IPS DF 4.7 (cell line): Measurements from ENCODE around the gene CPA2.

Experiments
- DNase-seq: peaks from one replicate; pipeline ENCODE4 v3.0.0-alpha.2; 2013; ENCODE audit warnings: low spot score; ENCODE audit errors: extremely low read depth

CPA2 gene

GRCh38 chr7:130279286-130279685 lies 12.6 kb downstream of the CPA2 start:
- DNase-seq: no peak

DNA sequence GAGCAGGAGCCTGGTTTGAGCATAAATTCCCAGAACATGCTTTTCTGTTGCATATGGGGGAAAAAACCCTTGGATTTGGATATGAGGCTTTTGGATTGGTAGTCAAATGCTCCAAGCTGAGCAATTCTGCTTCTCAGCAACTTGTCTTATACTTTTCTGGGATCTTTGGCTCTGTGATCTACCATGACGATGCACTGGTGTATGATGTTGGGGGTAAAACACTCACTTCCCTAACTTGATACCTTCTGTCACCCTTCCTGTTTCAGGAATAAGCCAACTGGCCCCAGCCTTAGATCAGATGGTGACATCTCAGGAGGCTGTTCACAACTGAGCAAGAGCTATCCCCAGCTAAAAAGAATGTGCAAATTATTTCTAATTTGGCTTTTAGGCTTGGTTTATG lies 13.2 kb downstream of the CPA2 start:
- no peak for DNase-seq

DNA sequence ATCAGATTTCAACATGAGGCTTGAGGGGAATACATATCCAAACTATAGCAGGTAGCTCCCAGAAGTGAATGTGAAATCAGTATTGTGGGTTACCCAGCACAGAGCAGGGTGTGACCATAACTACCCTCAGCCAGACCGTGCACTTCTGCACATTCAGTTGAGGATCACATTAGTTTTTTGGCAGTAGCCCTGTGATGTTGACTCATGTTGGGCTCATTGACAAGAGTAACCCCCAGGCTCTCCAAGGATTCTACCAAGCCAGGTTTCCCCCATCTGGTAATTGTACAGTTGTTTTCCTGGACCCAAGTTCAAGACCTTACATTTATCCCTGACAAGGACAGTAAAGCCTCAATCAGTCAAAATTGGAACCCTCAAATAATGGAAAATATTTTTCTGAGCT lies 14.6 kb downstream of the CPA2 start:
- DNase-seq: no peak

GRCh38 chr7:130286881-130287280 lies 20.2 kb downstream of the CPA2 start:
- no peak for DNase-seq

DNA sequence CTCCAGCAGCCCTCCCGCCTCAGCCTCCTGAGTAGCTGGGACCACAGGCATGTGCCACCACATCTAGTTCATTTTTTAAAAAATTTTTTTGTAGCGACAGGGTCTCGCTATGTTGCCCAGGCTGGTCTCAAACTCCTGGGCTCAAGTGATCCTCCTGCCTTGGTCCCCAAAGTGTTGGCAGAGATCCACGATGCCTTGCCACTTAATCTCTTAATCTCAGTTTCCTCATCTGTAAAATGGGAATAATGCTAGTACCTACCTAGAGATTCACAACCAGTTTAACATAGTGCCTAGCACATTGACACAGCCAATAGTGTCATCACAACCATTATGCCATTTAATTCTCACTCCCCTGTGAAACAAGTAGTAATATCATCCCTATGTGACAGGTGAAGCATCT lies 21.5 kb downstream of the CPA2 start:
- no peak for DNase-seq

DNA sequence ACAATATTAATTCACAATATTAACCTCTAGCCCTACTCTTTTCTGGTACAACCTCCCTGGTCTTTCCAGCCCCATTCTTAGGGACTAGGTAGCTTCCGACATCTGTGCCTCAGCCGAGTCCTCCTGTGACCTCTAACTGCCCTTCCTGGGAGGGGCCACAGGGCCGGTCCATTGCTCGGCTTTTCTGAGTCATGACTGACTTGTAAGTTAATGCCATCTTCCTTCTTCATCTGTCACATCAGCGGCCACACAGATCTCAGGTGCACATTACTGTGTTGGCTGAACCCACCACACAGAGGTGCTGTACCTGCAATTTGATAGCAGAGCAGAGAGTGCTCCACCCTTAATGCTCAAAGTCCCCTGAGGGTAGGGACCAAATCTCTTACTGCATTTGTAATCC lies 22.2 kb downstream of the CPA2 start:
- no peak for DNase-seq

DNA sequence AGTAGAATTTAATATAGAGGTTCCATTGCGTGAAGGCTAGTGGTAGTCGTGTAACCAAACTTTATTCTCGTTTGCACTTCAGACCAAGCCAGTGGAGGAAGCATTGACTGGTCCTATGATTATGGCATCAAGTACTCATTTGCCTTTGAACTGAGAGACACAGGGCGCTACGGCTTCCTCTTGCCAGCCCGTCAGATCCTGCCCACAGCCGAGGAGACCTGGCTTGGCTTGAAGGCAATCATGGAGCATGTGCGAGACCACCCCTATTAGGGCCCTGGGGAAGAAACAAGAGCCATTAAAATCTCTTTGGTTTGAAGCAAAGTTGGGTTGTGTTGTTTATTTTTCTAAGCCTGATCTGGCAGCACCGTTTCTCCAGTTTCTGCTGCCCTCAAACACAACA lies 22.8 kb downstream of the CPA2 start:
- DNase-seq: no peak

DNA sequence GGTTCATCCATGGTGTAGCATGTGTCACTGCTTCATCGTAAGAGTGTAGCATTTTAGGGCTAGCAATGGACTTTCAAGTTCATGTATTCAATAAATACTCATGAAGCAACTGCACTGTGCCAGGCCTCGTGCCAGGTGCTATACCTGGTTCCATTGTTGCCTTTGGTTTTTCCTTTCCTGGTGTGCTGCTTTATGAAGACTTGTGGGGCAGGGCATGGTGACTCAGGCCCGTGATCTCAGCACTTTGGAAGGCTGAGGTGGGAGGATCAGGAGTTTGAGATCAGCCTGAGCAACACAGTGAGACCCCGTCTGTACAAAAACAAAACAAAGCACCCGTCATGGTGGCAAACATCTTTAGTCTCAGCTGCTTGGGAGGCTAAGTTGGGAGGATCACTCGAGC lies 24.1 kb downstream of the CPA2 start:
- no peak for DNase-seq

DNA sequence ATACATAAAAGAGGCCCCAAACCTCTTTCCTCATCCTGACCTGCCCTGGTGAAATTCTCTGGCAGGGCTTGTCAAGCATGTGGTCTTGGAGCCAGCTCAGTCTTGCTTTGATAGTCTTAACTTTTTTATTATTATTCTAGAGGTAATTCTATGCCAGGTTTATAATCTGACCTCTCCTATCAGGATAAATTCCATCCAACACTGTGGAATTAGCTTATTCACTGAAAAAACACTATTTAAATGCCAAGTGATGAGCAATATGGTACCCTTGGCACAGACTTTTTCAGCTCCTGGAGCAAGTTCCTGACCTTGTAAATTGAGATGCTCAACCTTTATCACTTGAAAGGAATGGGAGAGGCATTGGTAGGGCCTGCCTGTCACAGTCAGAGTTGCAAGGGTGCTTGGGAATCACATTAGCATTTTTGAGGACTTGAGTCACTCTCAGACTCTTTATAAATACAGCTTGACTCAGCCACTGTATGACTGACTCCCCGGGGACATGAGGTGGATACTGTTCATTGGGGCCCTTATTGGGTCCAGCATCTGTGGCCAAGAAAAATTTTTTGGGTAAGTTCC lies 26.1 kb downstream of the CPA2 start, which contains the start of gene CPA4:
Gene CPA4, plus strand, starts transcription at position 480 of the 576 bp plus-strand sequence. Its CDS starts 20 bp downstream, at position 500.
- no peak for DNase-seq

DNA sequence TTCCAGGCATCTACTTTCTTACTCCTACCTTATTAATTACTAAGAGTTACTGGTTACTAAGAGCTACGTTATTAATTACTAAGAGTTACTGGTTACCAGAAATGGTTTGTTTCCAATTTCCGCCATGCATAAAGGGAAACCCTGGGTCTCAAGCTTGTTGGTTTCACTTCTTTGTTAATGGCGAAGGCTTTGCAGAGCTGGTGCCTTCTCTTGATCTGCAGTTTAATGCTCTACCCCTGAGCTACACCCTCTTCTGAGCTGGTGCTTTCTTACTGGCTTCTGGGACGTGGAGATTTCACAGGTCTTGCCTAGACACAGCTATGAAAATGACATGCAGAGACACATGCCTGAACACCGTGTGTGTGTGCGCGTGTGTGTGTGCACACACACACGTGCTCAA lies 26.9 kb downstream of the CPA2 start:
- no peak for DNase-seq

- DNase-seq: no peak
Observed at GRCh38 chr7:130294314-130294713, 27.7 kb downstream of the CPA2 start.

DNA sequence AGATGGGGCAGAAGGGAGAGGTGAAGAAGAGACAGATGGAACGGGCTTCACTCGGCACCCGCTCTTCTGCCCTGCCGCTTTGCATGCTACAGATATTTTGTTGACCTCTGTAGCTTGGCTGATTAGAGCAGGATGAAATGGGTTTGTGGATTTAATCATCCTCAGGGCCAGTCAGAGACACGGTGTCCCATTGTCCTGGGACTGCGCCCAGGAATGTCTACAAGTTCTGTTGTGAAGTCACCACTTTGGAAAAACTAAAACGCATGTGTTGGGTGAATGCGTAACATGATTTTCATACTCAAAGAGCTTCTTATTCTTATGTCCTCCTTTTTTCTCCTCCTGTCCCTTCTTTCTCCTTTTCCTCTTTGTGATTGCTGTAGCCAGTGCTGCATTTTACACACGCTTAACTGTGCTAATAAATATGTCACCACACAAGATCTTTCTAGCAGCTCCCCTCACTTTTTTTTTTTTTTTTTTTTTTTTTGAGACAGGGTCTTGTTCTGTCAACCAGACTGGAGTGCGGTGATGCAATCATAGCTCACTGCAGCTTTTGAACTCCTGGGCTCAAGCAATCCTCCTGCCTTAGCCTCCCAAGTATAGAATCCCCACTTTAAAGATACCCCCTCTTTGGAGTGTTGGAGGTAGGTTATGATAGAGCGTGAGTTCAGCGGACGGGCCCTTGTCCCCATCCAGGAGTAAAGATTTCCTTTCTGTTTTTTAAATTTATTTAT lies 29.7 kb downstream of the CPA2 start:
- DNase-seq: no peak

DNA sequence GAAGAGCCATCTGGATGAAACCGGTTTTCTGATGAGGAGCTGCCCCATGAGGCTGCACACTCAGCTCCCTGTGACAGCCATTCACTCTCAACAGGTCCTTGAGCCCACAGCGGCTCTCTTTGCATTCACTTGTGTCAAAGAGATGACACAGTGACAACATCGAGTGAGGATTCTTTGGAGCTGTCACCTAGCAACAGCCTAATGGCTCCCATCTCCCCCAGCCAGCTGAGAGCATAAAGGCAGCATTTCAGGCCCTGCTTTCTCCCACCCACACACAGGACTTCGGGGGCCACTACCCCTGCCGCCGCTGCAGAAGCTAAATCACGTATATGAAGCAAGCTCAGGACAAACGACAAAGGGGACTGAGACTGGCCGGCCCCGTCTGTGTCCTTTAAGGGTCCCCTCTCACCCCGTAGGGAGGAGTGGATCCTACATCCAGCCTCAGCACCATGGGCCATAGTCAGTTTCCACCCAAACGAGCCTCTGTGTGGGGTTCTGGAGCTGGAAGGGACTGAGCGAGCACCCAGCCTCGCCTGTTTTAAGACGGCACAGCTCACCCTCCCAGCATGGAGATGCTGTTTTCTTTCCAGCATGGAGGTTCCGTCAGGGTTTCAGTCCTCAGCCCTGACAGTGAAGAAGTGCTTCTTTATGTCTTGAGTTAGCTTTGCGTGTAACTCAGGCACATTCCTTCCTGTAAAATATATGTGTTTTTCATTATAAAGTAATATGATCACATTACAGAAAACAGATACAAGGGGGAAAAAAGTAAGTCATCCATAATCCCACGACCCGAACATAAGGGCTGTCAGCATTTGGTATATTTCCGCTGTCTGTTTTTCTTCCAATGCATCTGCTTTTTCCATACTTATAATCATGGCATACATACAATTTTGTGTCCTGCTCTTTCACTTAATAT lies 31.2 kb downstream of the CPA2 start:
- DNase-seq: no peak

GRCh38 chr7:130298544-130299326 lies 32.1 kb downstream of the CPA2 start:
- DNase-seq: no peak

GRCh38 chr7:130299866-130300265 lies 33.2 kb downstream of the CPA2 start:
- no peak for DNase-seq

- no peak for DNase-seq
Observed at GRCh38 chr7:130301501-130302020, 34.9 kb downstream of the CPA2 start.

GRCh38 chr7:130302649-130303048 lies 36.0 kb downstream of the CPA2 start:
- no peak for DNase-seq

GRCh38 chr7:130303127-130303526 lies 36.5 kb downstream of the CPA2 start:
- no peak for DNase-seq

GRCh38 chr7:130303551-130303950 lies 36.9 kb downstream of the CPA2 start:
- no peak for DNase-seq

GRCh38 chr7:130303982-130304381 lies 37.3 kb downstream of the CPA2 start:
- no peak for DNase-seq

DNA sequence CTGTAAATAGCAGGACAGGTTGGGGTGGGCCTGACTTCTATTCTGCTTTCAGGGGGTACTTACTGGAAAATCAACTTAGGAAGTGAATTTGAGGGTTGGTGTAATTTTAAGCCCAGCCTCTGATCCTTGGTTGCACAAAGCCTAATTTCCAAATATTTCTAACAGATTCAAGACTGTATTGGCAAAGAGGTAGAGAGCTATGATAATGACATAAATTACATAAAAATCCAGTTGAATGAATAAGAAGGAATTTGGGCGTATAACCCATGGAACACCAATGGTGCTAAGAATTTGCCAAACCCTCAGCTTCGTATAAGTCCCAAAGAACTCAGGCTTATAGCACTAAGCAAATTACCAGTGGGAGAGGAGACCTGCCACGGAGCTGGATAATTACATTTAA lies 38.2 kb downstream of the CPA2 start:
- DNase-seq: no peak
